ENCODE data around the gene ELP2. TPM values are rescaled to one million over a fixed set of nuclear protein-coding genes. Genes with fewer than 3 reads are reported as not detected.

Gene ELP2
- polyA plus RNA-seq, 1 experiment = 125 TPM

- no peaks in the 10 kb centered on the region for H3K27me3 ChIP-seq (ENCODE audit: control insufficient read depth, insufficient read depth, low read length)
- TF ChIP-seq CTCF (IDR thresholded peaks at IDR 0.05; ENCODE audit: insufficient read depth, low read depth, low read length) = no peak
- CTCF ChIA-PET = interaction anchor here (0.9 kb wide), 1 partner anchor 92 kb away, joined by 3 read pairs; no protein-coding TSS in a partner anchor
- peak within 1 kb of the TSS; percentile 60 for H3K4me3 ChIP-seq (ENCODE audit: low read depth, low read length)
- POLR2A ChIA-PET = no interaction called here
- DNase-seq (ENCODE audit: low read depth) = no peak
- no peaks in the 10 kb centered on the region; the same call in 1 of the 2 replicates for H3K36me3 ChIP-seq (ENCODE audit: control insufficient read depth, insufficient read depth, low read length)
These were observed 57.6 kb downstream of the ELP2 start, which contains the start of gene MOCOS for GRCh38 chr18:36187193-36187825. Gene MOCOS (plus strand): TSS chr18:36187497. CDS start chr18:36187540, 43 bp downstream.

DNA sequence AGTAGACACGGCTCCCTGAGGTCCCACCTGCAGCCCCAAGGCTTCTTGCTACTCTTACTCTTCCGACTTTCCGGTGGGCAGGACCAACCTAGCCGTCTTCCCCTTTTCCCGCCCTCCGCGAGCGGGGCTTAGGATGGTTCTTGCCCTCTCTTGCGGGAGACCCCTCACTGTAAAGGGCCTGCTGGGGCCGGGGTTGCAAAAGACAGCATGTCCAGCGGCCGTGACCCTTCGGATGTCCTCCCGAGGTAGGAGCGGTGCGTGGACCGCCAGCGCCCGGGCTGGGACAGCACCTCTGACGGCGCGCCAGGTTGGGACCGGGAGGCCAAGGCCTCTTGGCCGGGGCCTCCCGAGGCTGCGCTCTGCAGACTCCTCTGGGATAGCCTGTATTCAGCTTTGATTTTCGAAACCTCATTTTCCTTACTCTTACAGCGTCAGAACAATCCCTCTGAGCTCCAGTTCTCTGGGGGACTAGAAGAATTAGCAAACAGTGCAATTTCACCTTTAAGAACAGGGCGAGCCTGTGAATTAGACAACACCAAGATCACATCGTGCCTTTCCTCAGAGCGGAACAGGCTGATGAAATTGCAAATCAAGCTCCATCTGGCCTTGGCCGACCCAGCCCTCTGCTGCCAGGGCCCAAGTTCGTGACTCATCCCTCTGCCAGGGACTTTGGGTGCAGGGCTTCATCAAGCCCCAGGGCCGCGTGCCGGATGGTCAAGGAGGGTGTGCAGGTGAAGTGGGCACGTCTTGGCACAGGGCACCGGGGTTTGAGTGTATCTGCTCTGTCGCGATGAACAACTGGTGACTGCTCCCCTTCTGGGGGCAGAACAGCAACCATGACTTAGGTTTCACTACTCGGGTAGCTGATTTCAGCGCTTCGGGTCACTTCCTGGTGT is 58.4 kb downstream of the ELP2 start:
- TF ChIP-seq CTCF (IDR thresholded peaks at IDR 0.05; ENCODE audit: insufficient read depth, low read depth, low read length) = no peak
- Histone ChIP-seq H3K27me3 (ENCODE audit: control insufficient read depth, insufficient read depth, low read length) (no peaks in the 10 kb centered on the region), H3K36me3 (ENCODE audit: control insufficient read depth, insufficient read depth, low read length) (no peaks in the 10 kb centered on the region; the same call in 1 of the 2 replicates), H3K4me3 (ENCODE audit: low read depth, low read length) (peak overlapping the region; percentile 60)
- POLR2A ChIA-PET = interaction anchor here (0.6 kb wide), 1 partner anchor 104 kb away, joined by 3 read pairs; no protein-coding TSS in a partner anchor
- CTCF ChIA-PET = interaction anchor here (1.3 kb wide), 3 partner anchors 10 to 170 kb away, joined by 3 to 4 read pairs (median 3); no protein-coding TSS in a partner anchor
- no peak for DNase-seq (ENCODE audit: low read depth)

DNA sequence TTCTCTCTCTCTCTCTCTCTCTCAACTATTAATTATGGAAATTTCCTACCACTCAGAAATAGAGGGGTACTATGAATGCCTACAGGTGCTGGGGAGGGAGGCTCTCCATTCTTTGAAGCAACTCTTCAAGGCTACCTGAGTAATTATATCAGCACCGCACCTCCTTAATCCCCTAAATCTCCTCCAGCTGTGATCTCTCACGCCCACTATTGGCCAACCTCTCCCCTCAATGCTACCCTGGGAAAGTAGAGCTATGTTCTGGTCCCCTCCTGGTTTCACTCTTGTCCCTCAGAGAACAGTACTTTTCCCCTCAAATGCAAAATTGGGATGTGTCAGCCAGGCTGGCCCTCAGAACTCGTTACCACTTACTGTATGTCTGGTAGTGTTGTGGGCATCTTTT is 59.2 kb downstream of the ELP2 start:
- H3K4me3 ChIP-seq (ENCODE audit: low read depth, low read length) = no peak overlapping the region; the same call in 1 of the 2 replicates
- TF ChIP-seq CTCF (IDR thresholded peaks at IDR 0.05; ENCODE audit: insufficient read depth, low read depth, low read length) = no peak
- H3K27me3 ChIP-seq (ENCODE audit: control insufficient read depth, insufficient read depth, low read length) = no peaks in the 10 kb centered on the region
- no peak for DNase-seq (ENCODE audit: low read depth)
- ChIA-PET POLR2A (no interaction called here), CTCF (interaction anchor here (0.9 to 1.5 kb wide), 5 partner anchors 9 to 171 kb away, joined by 3 to 4 read pairs (median 3); no protein-coding TSS in a partner anchor)
- no peaks in the 10 kb centered on the region; the same call in 1 of the 2 replicates for H3K36me3 ChIP-seq (ENCODE audit: control insufficient read depth, insufficient read depth, low read length)

GRCh38 chr18:36189486-36189885 is 59.8 kb downstream of the ELP2 start:
- ChIA-PET POLR2A (no interaction called here), CTCF (interaction anchor here (0.9 to 1.5 kb wide), 4 partner anchors 8 to 172 kb away, joined by 3 to 4 read pairs (median 3); no protein-coding TSS in a partner anchor)
- no peaks in the 10 kb centered on the region; the same call in 1 of the 2 replicates for H3K36me3 ChIP-seq (ENCODE audit: control insufficient read depth, insufficient read depth, low read length)
- H3K27me3 ChIP-seq (ENCODE audit: control insufficient read depth, insufficient read depth, low read length) = no peaks in the 10 kb centered on the region
- no peak for TF ChIP-seq CTCF (IDR thresholded peaks at IDR 0.05; ENCODE audit: insufficient read depth, low read depth, low read length)
- DNase-seq (ENCODE audit: low read depth) = no peak
- H3K4me3 ChIP-seq (ENCODE audit: low read depth, low read length) = no peak overlapping the region

GRCh38 chr18:36191286-36191685 is 61.6 kb downstream of the ELP2 start:
- no peak for TF ChIP-seq CTCF (IDR thresholded peaks at IDR 0.05; ENCODE audit: insufficient read depth, low read depth, low read length)
- Histone ChIP-seq H3K4me3 (ENCODE audit: low read depth, low read length) (no peak overlapping the region), H3K27me3 (ENCODE audit: control insufficient read depth, insufficient read depth, low read length) (no peaks in the 10 kb centered on the region), H3K36me3 (ENCODE audit: control insufficient read depth, insufficient read depth, low read length) (peaks cover 2% of the 10 kb centered on the region; the same call in 1 of the 2 replicates)
- POLR2A ChIA-PET = no interaction called here
- DNase-seq (ENCODE audit: low read depth) = no peak
- CTCF ChIA-PET = no interaction called here

Data from BJ (cell line).